ENCODE data around the gene HSD11B1.

HSD11B1 gene

GRCh38 chr1:209736490-209737117 lies 32.0 kb downstream of the HSD11B1 start:
- H3F3A ChIP-seq (ENCODE audit: low read depth), result no peaks in the 10 kb centered on the region
- no peak for TF ChIP-seq CTCF (conservative IDR thresholded peaks at IDR 0.05; ENCODE audit: low read length)
- TF ChIP-seq EZH2phosphoT487 (IDR thresholded peaks at IDR 0.05; ENCODE audit: borderline replicate concordance), result no peak
- H2AFZ ChIP-seq (ENCODE audit: low read length), result no peak overlapping the region
- no peaks in the 10 kb centered on the region for H3K36me3 ChIP-seq (ENCODE audit: insufficient read depth, low read length)
- H4K20me1 ChIP-seq (ENCODE audit: insufficient read depth, low read length, poor library complexity, severe bottlenecking), result no peaks in the 10 kb centered on the region
- H3K9ac ChIP-seq (ENCODE audit: low read depth, low read length, poor library complexity, severe bottlenecking), result no peak overlapping the region
- H3K79me2 ChIP-seq (ENCODE audit: insufficient read depth, low read length), result no peaks in the 10 kb centered on the region
- no peaks in the 10 kb centered on the region for H3K9me3 ChIP-seq (ENCODE audit: insufficient read depth, low read depth, low read length)
- H3K4me3 ChIP-seq (ENCODE audit: low read length, poor library complexity, severe bottlenecking), result no peak overlapping the region
- no peaks in the 10 kb centered on the region for H3K4me1 ChIP-seq (ENCODE audit: insufficient read depth, low read length, poor library complexity, severe bottlenecking)
- no peaks in the 10 kb centered on the region for H3K27me3 ChIP-seq (ENCODE audit: insufficient read depth, low read length, poor library complexity, severe bottlenecking)
- H3K4me2 ChIP-seq (ENCODE audit: low read depth, low read length, poor library complexity, severe bottlenecking), result no peak overlapping the region
- H3K9me2 ChIP-seq (replicated peaks; ENCODE audit: low read depth, low read length), result no peaks in the 10 kb centered on the region

DNA sequence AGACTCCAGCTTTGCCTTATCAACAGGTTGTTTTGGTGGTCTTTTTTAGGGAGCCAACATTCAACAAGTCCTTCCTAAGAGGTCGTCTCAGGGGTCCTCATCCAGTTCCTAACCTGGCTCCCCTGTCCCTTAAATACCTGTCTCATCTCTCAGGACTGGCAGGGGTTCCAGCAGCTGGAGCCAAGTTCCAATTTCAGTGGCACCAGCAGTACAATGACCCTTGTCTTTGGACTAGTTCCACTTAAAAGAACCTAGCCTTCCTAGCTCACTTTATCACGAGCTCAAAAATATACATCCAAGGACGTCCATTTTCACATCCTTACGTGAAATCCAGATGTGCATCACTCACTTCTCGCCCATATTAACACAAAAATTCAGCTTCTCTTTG lies 32.5 kb downstream of the HSD11B1 start:
- TF ChIP-seq EZH2phosphoT487 (IDR thresholded peaks at IDR 0.05; ENCODE audit: borderline replicate concordance) (no peak), CTCF (conservative IDR thresholded peaks at IDR 0.05; ENCODE audit: low read length) (no peak)
- H3K9me3 ChIP-seq (ENCODE audit: insufficient read depth, low read depth, low read length), result no peaks in the 10 kb centered on the region

DNA sequence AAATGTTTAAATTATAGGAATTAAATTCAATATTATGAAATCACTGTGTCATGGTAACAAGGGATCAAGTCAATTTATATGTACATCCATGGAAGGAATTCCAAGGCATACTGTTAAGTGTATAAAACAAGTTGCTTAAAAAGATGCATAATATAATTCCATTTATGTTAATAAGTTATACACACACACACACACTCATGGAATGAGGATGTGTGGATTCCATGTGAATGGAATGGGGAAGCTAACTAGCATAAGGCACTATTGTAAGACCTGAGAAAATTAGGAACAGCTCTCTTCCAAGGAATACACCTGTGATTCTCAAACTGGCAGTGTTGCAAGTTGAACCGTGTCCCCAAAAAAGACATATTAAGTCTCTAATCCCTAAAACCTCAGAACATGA lies 33.6 kb downstream of the HSD11B1 start:
- Histone ChIP-seq H3K36me3 (ENCODE audit: insufficient read depth, low read length) (no peaks in the 10 kb centered on the region), H3K4me3 (ENCODE audit: low read length, poor library complexity, severe bottlenecking) (no peak overlapping the region), H3K79me2 (ENCODE audit: insufficient read depth, low read length) (no peaks in the 10 kb centered on the region), H4K20me1 (ENCODE audit: insufficient read depth, low read length, poor library complexity, severe bottlenecking) (no peaks in the 10 kb centered on the region), H3K4me1 (ENCODE audit: insufficient read depth, low read length, poor library complexity, severe bottlenecking) (peaks cover 14% of the 10 kb centered on the region), H3K9me3 (ENCODE audit: insufficient read depth, low read depth, low read length) (no peaks in the 10 kb centered on the region), H3K9me2 (replicated peaks; ENCODE audit: low read depth, low read length) (no peaks in the 10 kb centered on the region), H3K27me3 (ENCODE audit: insufficient read depth, low read length, poor library complexity, severe bottlenecking) (no peaks in the 10 kb centered on the region), H3K9ac (ENCODE audit: low read depth, low read length, poor library complexity, severe bottlenecking) (no peak overlapping the region), H3K4me2 (ENCODE audit: low read depth, low read length, poor library complexity, severe bottlenecking) (no peak overlapping the region), H3F3A (ENCODE audit: low read depth) (no peaks in the 10 kb centered on the region), H2AFZ (ENCODE audit: low read length) (no peak overlapping the region)
- no peak for TF ChIP-seq CTCF (conservative IDR thresholded peaks at IDR 0.05; ENCODE audit: low read length)
- TF ChIP-seq EZH2phosphoT487 (IDR thresholded peaks at IDR 0.05; ENCODE audit: borderline replicate concordance), result no peak

More for the DNA sequence above, 32.5 kb downstream of the HSD11B1 start:
- Histone ChIP-seq H3K4me1 (ENCODE audit: insufficient read depth, low read length, poor library complexity, severe bottlenecking) (peaks cover 5% of the 10 kb centered on the region), H3K36me3 (ENCODE audit: insufficient read depth, low read length) (no peaks in the 10 kb centered on the region), H3K9me2 (replicated peaks; ENCODE audit: low read depth, low read length) (no peaks in the 10 kb centered on the region), H3K4me3 (ENCODE audit: low read length, poor library complexity, severe bottlenecking) (no peak overlapping the region), H3K79me2 (ENCODE audit: insufficient read depth, low read length) (no peaks in the 10 kb centered on the region), H3K9ac (ENCODE audit: low read depth, low read length, poor library complexity, severe bottlenecking) (no peak overlapping the region), H2AFZ (ENCODE audit: low read length) (no peak overlapping the region), H3K4me2 (ENCODE audit: low read depth, low read length, poor library complexity, severe bottlenecking) (no peak overlapping the region), H4K20me1 (ENCODE audit: insufficient read depth, low read length, poor library complexity, severe bottlenecking) (no peaks in the 10 kb centered on the region), H3F3A (ENCODE audit: low read depth) (no peaks in the 10 kb centered on the region), H3K27me3 (ENCODE audit: insufficient read depth, low read length, poor library complexity, severe bottlenecking) (no peaks in the 10 kb centered on the region)

Measured in Loucy (cell line).